ENCODE measurements around the gene CACNB2.

GRCh38 chr10:18260310-18260922 lies 120.2 kb downstream of the CACNB2 start:
- TF ChIP-seq CTCF (IDR thresholded peaks at IDR 0.05), result no peak
- TF ChIP-seq SIN3A (IDR thresholded peaks at IDR 0.05; ENCODE audit: borderline replicate concordance, insufficient read depth, low read depth, low read length), result no peak
- no peak for TF ChIP-seq REST (IDR thresholded peaks at IDR 0.05; ENCODE audit: insufficient read depth in 1 of 2, low read depth in 2 of 2, low read length in 1 of 2)

All from Panc1 (cell line).